GM18505 (cell line): ENCODE data around the gene MTMR6.

ENCODE experiments used
- ATAC-seq: cut with Tn5 transposase; IDR thresholded peaks from one replicate; pipeline ENCODE4 v1.9.1; 2021; ENCODE audit not compliant: unreplicated experiment
- POLR2A ChIP-seq: IDR thresholded peaks from 4 replicates; pipeline ENCODE4 v1.6.1; 2011; ENCODE audit warnings: borderline replicate concordance; ENCODE audit not compliant: insufficient read depth, insufficient read length; ENCODE audit errors: extremely low read depth

The MTMR6 gene

DNA sequence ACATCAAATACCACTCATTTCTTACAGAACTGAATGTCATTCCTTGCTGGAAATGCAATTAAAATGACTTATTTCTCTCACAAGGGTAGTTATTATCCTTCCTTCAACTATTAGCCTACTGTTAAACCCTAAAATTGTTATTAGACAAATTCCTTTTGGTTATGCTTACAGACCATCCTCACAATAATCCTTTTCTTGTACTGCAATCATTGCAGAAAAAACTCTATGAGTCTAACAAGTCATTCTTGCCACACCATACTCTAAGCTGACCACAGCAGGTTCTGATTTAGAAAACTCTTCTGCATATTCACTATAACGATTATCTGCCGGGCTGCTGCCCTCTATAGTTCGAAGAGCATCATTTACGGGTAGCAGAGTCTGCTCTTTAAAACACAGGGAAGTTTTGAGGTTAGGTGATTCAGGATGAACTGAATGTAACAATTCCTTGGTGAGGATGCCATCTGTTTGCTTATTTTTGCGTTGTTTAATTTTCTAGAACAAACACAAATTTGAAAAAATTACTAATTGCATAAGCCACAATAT lies 38.2 kb downstream of the MTMR6 start:
- no peak for ATAC-seq

GRCh38 chr13:25248071-25248470 lies 39.2 kb downstream of the MTMR6 start:
- TF ChIP-seq POLR2A = no peak
- ATAC-seq = no peak

More for the DNA sequence above, 38.2 kb downstream of the MTMR6 start:
- TF ChIP-seq POLR2A = no peak

- no peak for TF ChIP-seq POLR2A
- ATAC-seq = no peak
These were observed 39.9 kb downstream of the MTMR6 start for GRCh38 chr13:25247360-25247759.

DNA sequence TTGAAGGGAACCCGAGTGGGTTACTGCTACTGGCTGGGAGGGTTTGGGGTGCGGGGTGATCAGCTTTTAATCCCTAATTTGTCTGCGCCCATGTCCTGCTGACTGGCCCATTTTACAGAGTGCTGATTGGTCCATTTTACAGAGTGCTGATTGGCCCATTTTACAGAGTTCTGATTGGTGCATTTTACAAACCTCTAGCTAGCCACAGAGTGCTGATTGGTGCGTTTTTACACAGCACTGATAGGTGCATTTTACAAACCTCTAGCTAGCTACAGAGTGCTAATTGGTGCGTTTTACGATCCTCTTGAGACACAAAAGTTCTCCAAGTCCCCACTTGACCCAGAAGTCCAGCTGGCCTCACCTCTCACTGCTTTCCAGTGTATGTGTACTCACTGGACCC lies 43.2 kb downstream of the MTMR6 start:
- no peak for ATAC-seq
- TF ChIP-seq POLR2A = no peak

DNA sequence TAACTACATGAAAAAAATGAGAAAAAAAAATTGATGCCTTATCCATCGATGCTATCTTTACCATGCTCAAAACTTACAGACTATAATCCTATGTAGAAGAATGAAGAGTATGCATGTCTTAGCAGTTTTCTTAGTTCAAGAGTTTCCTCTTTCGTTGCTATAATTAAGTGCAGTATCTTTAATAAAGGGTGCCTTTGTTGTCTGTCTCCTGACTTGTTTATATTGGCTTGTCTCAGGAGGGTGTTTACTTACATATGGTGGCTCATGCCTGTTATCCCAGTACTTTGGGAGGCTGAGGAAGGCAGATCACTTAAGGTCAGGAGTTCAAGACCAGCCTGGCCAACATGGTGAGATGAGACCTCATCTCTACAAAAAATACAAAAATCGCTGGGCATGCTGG lies 44.3 kb downstream of the MTMR6 start:
- TF ChIP-seq POLR2A = no peak
- ATAC-seq = no peak

GRCh38 chr13:25241007-25241406 lies 46.3 kb downstream of the MTMR6 start:
- TF ChIP-seq POLR2A = no peak
- no peak for ATAC-seq

- ATAC-seq = no peak
These were observed 50.2 kb downstream of the MTMR6 start for GRCh38 chr13:25237083-25237482.

DNA sequence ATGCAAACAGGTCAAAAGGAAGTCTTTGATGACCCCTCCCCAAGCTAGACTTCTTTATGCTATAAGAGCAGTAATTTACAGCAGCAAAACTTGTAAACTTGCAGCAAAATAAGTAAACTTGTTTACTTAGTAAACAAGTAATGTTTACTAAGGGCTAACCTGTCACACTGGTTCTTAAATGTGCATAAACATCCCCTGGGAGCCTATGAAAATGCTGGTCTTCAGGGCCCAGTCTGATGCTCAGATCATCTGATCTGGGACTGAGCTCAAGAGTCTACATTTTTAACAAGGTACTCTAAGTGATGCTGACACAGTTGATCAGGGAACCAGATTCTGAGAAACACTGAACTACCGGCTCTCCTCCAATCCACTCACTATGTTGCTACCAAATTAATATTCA lies 53.4 kb downstream of the MTMR6 start:
- no peak for TF ChIP-seq POLR2A
- ATAC-seq = no peak

More at GRCh38 chr13:25237083-25237482, 50.2 kb downstream of the MTMR6 start:
- no peak for TF ChIP-seq POLR2A

DNA sequence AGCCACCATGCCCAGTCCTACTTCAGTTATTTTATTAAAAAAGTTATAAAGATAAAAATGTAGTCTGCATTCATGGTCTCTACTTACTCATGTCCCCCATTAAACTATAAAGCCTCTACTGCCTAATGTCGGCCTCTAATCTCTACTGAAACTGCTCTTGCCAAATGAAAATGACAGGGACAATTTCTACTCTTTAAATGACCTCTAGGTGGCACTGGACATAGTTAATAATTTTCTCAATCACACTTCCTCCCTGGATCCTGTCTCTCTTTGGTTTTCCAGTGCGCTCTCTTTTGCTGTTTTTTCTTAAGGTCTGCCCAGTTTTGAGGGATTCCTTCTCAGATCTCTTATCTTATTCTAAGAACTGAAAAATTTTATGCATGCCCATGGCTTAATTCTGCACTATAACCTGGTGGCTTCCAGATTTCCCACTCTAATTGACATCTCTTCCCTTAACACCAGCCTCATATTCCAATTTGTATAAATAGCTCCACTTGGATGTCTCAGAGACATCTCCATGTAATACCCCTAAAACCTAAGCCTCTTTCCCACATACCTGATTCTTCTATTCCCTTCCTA lies 54.3 kb downstream of the MTMR6 start:
- no peak for TF ChIP-seq POLR2A
- ATAC-seq = peak; percentile 55

DNA sequence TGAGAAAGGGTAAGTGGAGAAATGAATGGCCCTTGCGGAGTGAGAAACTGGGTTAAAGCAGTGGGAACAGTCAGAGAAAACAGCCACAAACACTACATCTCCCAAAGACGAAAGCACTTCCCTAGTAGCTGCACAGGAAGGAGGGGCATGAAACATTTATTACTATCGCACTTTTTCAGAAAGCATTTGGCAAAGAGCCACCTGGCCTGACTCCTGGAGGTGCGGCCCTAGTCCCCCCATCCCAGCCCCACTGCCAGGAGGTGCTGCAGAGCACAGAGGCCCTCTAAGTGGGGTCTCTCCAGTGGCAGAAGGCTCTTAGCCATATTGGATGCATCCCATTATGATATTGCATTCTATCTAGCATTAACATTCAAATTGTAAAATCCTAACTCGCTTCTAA lies 55.8 kb downstream of the MTMR6 start:
- no peak for TF ChIP-seq POLR2A
- no peak for ATAC-seq

GRCh38 chr13:25227690-25228089 lies 59.6 kb downstream of the MTMR6 start:
- no peak for TF ChIP-seq POLR2A
- ATAC-seq = no peak

GRCh38 chr13:25225970-25226369 lies 61.3 kb downstream of the MTMR6 start:
- no peak for TF ChIP-seq POLR2A
- no peak for ATAC-seq

GRCh38 chr13:25224151-25224550 lies 63.1 kb downstream of the MTMR6 start:
- no peak for TF ChIP-seq POLR2A
- no peak for ATAC-seq

DNA sequence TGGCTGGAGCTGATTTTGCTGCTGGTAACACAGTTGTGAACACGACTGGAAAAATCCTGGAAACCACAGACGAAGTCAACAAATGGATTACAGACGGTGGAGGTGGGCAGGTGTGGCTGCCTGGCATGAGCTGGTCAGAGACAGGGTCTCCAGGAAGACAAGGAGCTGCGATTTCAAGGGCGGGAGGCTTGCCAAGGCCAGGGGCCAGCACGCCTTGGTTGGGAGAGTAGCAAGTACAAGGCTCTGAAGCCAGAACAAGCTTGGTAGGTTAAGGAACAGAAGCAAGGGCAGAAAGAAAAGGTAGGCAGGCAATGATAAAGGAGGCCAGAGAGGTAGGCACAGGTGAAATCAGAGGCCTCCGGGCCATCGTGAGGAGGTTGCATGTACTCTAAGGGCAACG lies 64.5 kb downstream of the MTMR6 start:
- TF ChIP-seq POLR2A = no peak
- ATAC-seq = no peak

DNA sequence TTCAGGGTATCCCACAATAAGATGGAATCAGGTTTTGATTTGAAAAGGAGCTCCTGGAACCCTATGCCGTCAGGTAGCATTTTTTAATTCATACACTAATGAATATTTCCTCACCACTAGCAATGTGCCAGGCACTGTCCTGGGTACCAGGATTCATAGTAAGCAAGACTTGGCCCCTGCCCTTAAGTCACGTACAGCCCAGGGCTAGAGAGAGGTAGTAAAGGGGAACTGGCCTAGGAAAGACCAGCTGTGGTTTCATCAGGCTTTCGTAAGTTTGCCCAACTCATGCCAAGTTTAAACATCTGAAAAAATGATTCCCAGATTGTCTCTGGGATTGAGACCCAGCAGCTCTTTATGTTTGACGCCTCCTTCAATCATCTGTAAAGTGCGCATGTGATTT lies 69.3 kb downstream of the MTMR6 start:
- no peak for TF ChIP-seq POLR2A

More for the DNA sequence above, 69.3 kb downstream of the MTMR6 start:
- ATAC-seq = no peak
